GM12892 (cell line): ENCODE measurements around the gene MRPL28.

Experiments
- POLR2A ChIP-seq: IDR thresholded peaks from 2 replicates; pipeline ENCODE4 v1.6.1; 2011; ENCODE audit warnings: low read depth, low read length, control low read depth
- TAF1 ChIP-seq: IDR thresholded peaks from 2 replicates; pipeline ENCODE4 v1.6.1; 2011; ENCODE audit warnings: low read depth, mild to moderate bottlenecking, control low read depth, low read length, borderline replicate concordance

GRCh38 chr16:345772-346171 is 24.6 kb downstream of the MRPL28 start:
- TF ChIP-seq POLR2A (no peak), TAF1 (no peak)
